ENCODE data around the gene CPA5. TPM values are rescaled to one million over a fixed set of nuclear protein-coding genes. Genes with fewer than 3 reads are reported as not detected.

The CPA5 gene
- total RNA-seq, 1 experiment from 2014 or later, result not detected

DNA sequence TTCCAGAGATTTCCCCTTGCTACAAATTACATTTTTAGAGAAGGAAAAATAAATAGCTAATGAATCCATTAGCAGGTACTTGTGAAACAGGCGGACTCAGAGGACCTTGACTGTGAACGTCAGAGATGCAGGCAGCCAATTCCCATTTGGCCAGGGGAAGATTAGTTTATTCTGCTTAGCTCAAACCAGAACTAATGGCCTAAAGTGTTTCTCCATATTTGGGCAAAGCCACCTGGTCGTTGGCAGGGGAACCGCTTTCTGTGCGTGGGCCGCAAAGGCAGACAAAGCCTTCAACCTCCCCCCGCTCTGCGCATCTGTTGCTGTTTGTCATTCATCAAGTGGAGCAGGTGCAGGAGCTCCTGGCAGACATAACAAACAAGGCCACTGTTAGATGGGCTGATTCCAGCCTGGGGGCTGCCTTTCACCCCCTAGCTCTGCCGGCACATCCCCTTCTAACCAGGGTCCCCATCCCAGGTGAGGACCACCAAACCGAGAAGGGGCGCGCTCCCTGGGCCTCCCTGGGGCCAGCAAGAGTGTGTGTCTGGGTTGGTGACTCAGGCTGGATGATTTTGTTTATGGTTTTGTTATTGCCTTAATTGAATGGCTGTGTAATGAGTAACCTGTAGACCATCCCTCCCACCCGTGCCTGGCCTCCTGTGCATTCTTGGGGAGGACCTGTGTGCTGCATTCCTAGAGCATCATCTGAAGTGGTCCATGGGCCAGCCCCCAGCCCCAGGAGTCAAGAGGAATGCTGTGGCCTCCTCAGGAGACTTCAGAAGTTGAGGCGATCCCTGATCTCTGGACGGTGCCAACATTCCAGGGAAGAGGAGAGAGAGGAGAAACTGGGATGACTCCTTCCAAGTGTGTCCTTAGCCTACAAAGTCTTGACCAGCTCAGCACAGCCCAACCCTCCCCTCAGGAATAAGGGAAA, 21.2 kb downstream of the CPA5 start:
- no peak overlapping the region for H2BK120ac ChIP-seq (ENCODE audit: low read depth, low read length, poor library complexity, severe bottlenecking)
- H3K36me3 Mint-ChIP-seq (ENCODE audit: insufficient read depth in 1 of 3, low read depth in 3 of 3), result peaks cover 0 to 2% (median 0%) of the 10 kb centered on the region in 3 experiments; a peak in 1 of 7 replicates
- H4K8ac ChIP-seq (replicated peaks; ENCODE audit: insufficient read length, low read depth, low read length), result no peak overlapping the region
- no peak overlapping the region for H2AFZ ChIP-seq (ENCODE audit: low read length)
- H3K23ac ChIP-seq (ENCODE audit: insufficient read length, low read depth, low read length), result no peak overlapping the region
- H3K4me1 ChIP-seq (ENCODE audit: insufficient read depth, low read length), result no peaks in the 10 kb centered on the region; the same call in 1 of the 2 replicates
- no peaks in the 10 kb centered on the region for H4K20me1 ChIP-seq (ENCODE audit: control insufficient read depth, insufficient read depth, insufficient read length)
- no peaks in the 10 kb centered on the region for H3K79me2 ChIP-seq (ENCODE audit: insufficient read depth, low read length)
- H3K14ac ChIP-seq (ENCODE audit: insufficient read depth, low read length), result peak overlapping the region; percentile 35; the same call in 1 of the 2 replicates
- no peaks in the 10 kb centered on the region for H3K23me2 ChIP-seq (ENCODE audit: insufficient read length, low read depth, low read length, poor library complexity, severe bottlenecking)
- 0 out of 2 replicates have a peak overlapping the region, but pooled peaks have one; percentile 28 for H3K4ac ChIP-seq (ENCODE audit: low read depth, low read length)
- H3K4me1 Mint-ChIP-seq, result peaks cover 15 to 21% of the 10 kb centered on the region in 2 experiments
- no peak overlapping the region for H2BK12ac ChIP-seq (ENCODE audit: insufficient read length, low read depth, low read length)
- H3K79me1 ChIP-seq (ENCODE audit: insufficient read depth, low read depth, low read length, poor library complexity, severe bottlenecking), result no peaks in the 10 kb centered on the region
- no peaks in the 10 kb centered on the region for H3K9me3 ChIP-seq (ENCODE audit: control insufficient read depth, low read depth, low read length)
- H2BK20ac ChIP-seq (ENCODE audit: low read depth, low read length, poor library complexity, severe bottlenecking), result no peak overlapping the region
- H3K27ac Mint-ChIP-seq, result peak overlapping the region in 2 of 3 experiments; percentile 28 to 83; a peak in 2 of 7 replicates
- no peak for DNase-seq
- TF ChIP-seq, protein P1, sequence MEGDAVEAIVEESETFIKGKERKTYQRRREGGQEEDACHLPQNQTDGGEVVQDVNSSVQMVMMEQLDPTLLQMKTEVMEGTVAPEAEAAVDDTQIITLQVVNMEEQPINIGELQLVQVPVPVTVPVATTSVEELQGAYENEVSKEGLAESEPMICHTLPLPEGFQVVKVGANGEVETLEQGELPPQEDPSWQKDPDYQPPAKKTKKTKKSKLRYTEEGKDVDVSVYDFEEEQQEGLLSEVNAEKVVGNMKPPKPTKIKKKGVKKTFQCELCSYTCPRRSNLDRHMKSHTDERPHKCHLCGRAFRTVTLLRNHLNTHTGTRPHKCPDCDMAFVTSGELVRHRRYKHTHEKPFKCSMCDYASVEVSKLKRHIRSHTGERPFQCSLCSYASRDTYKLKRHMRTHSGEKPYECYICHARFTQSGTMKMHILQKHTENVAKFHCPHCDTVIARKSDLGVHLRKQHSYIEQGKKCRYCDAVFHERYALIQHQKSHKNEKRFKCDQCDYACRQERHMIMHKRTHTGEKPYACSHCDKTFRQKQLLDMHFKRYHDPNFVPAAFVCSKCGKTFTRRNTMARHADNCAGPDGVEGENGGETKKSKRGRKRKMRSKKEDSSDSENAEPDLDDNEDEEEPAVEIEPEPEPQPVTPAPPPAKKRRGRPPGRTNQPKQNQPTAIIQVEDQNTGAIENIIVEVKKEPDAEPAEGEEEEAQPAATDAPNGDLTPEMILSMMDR (conservative IDR thresholded peaks at IDR 0.05), result no peak
- no peak overlapping the region for H3K27ac ChIP-seq (ENCODE audit: insufficient read length, low read depth, low read length)
- H2BK15ac ChIP-seq (ENCODE audit: low read depth, low read length), result no peak overlapping the region
- no CpG with 5 or more reads among the region's 15 CpGs for WGBS (ENCODE audit: extremely low coverage, insufficient read length, low lambda C conversion rate)
- H2BK5ac ChIP-seq (ENCODE audit: insufficient read length, low read length), result no peak overlapping the region
- no peak overlapping the region for H3K56ac ChIP-seq (ENCODE audit: insufficient read length, low read depth, low read length)
- H3K27me3 ChIP-seq (ENCODE audit: insufficient read depth, low read length), result no peaks in the 10 kb centered on the region
- peaks cover 2% of the 10 kb centered on the region; the same call in 1 of the 2 replicates for H3K27me3 Mint-ChIP-seq (ENCODE audit: low read depth)
- no peak overlapping the region for H3T11ph ChIP-seq (ENCODE audit: low read length)
- no peak overlapping the region for H2AK5ac ChIP-seq (ENCODE audit: insufficient read length, low read length)
- peak overlapping the region; percentile 63 for H3K18ac ChIP-seq (ENCODE audit: insufficient read length, low read depth, low read length)
- no peak overlapping the region for H3K4me2 ChIP-seq (ENCODE audit: insufficient read depth, insufficient read length, low read length)
- no peak overlapping the region for H4K5ac ChIP-seq (ENCODE audit: insufficient read length, low read depth, low read length)
- H3K9me3 Mint-ChIP-seq, result peaks cover 0 to under 1% of the 10 kb centered on the region in 2 experiments; a peak in 2 of 5 replicates
- H4K91ac ChIP-seq (ENCODE audit: insufficient read length, low read depth, low read length), result no peak overlapping the region
- no peak overlapping the region; a peak in 1 of 5 replicates for H3K4me3 Mint-ChIP-seq
- no peak overlapping the region for H3K9ac ChIP-seq (ENCODE audit: extremely low read depth, insufficient read length, low read length)
